ENCODE results near the gene MTA3.
"Not testable (repeated sequence)": the region's sequence is repeated elsewhere in the genome, so short reads cannot be mapped to it uniquely, and the experiment has no call there.

The MTA3 gene

DNA sequence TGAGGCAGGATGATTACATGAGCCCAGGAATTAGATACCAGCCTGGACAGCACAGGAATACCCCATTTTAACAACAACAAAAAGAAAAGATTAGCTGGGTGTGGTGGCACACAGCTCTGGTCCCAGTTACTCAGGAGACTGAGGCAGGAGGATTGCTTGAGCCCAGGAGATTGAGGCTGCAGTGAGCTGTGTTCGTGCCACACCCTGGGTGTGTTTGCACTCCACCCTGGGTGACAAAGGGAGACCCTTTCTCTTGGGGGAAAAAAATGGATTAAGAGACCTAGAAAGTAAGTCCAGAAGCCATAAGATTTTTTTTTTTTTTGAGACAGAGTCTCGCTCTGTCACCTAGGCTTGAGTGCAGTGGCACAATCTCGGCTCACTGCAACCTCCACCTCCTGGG is 16.2 kb downstream of the MTA3 start:
- not testable (repeated sequence) for H3K4me1 ChIP-seq (ENCODE audit: control insufficient read depth, insufficient read depth, low read length); H3K27ac ChIP-seq (ENCODE audit: insufficient read depth, low read depth, low read length, poor library complexity, severe bottlenecking); H3K4me3 ChIP-seq (ENCODE audit: insufficient read depth, low read depth, low read length); H3K27me3 ChIP-seq (ENCODE audit: control insufficient read depth, insufficient read depth, low read length, poor library complexity, severe bottlenecking); H3K9me3 ChIP-seq (ENCODE audit: control insufficient read depth, low read length)
- WGBS, 2 experiments = 95 to 99% methylated on average over 3 of the region's 3 CpGs
- peaks cover 13% of the 10 kb centered on the region for H3K36me3 ChIP-seq (ENCODE audit: control insufficient read depth, insufficient read depth, low read length)

GRCh38 chr2:42585779-42586178 is 17.3 kb downstream of the MTA3 start:
- WGBS, 2 experiments = 92 to 94% methylated on average over 4 of the region's 4 CpGs
- Histone ChIP-seq H3K27me3 (ENCODE audit: control insufficient read depth, insufficient read depth, low read length, poor library complexity, severe bottlenecking) (no peaks in the 10 kb centered on the region), H3K9me3 (ENCODE audit: control insufficient read depth, low read length) (no peaks in the 10 kb centered on the region), H3K4me1 (ENCODE audit: control insufficient read depth, insufficient read depth, low read length) (no peaks in the 10 kb centered on the region), H3K36me3 (ENCODE audit: control insufficient read depth, insufficient read depth, low read length) (peaks cover 11% of the 10 kb centered on the region), H3K4me3 (ENCODE audit: insufficient read depth, low read depth, low read length) (no peak overlapping the region), H3K27ac (ENCODE audit: insufficient read depth, low read depth, low read length, poor library complexity, severe bottlenecking) (no peak overlapping the region)

DNA sequence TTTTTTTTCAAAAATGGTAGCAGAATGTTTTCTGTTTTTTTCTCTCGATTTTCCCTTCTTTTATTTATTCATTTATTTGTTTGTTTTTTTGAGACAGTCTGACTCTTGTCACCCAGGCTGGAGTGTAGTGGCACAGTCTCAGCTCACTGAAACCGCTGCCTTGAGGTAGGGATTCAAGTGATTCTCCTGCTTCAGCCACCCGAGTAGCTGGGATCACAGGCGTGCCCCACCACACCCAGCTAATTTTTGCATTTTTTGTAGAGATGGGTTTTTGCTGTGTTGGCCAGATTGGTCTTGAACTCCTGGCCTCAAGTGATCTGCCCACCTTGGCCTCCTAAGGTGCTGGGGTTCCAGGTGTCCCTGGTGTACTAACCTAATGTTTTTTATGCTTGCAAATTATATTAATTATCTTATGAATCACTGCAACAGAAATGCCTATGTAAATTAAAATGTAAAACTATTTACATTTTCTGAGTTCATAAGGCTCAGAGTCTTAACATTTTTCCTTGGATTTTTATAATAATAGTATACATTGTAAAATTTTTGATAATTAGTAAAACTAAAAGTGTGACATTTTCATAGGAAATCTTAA is 19.2 kb downstream of the MTA3 start:
- peaks cover 6% of the 10 kb centered on the region for H3K36me3 ChIP-seq (ENCODE audit: control insufficient read depth, insufficient read depth, low read length)
- H3K4me3 ChIP-seq (ENCODE audit: insufficient read depth, low read depth, low read length) = no peak overlapping the region
- H3K9me3 ChIP-seq (ENCODE audit: control insufficient read depth, low read length) = no peaks in the 10 kb centered on the region
- WGBS, 2 experiments = 94 to 96% methylated on average over 3 to 4 of the region's 4 CpGs
- H3K27me3 ChIP-seq (ENCODE audit: control insufficient read depth, insufficient read depth, low read length, poor library complexity, severe bottlenecking) = no peaks in the 10 kb centered on the region
- no peaks in the 10 kb centered on the region for H3K4me1 ChIP-seq (ENCODE audit: control insufficient read depth, insufficient read depth, low read length)
- H3K27ac ChIP-seq (ENCODE audit: insufficient read depth, low read depth, low read length, poor library complexity, severe bottlenecking) = no peak overlapping the region

DNA sequence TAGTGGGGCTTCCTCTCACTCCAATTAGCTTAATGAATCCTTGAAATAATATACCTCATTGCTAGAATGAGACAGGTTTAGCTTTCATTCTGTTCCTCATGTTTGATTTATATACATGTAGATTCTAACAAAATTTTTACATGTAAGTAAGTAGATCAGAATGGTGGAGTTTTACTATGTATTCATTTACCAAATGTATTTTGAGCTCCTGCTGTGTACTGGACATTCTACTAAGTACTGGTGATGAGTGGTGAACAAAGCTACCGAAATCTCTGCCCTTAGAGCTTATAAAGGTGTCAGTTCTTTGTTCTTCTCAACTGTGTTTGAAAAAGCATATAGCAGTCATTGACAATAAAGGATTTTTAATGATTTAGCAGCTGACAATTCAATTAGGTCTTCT is 19.7 kb downstream of the MTA3 start:
- 95 to 100% methylated on average over 1 of the region's 1 CpG for WGBS, 2 experiments
- Histone ChIP-seq H3K27ac (ENCODE audit: insufficient read depth, low read depth, low read length, poor library complexity, severe bottlenecking) (no peak overlapping the region), H3K9me3 (ENCODE audit: control insufficient read depth, low read length) (no peaks in the 10 kb centered on the region), H3K27me3 (ENCODE audit: control insufficient read depth, insufficient read depth, low read length, poor library complexity, severe bottlenecking) (no peaks in the 10 kb centered on the region), H3K4me3 (ENCODE audit: insufficient read depth, low read depth, low read length) (no peak overlapping the region), H3K4me1 (ENCODE audit: control insufficient read depth, insufficient read depth, low read length) (no peaks in the 10 kb centered on the region), H3K36me3 (ENCODE audit: control insufficient read depth, insufficient read depth, low read length) (peaks cover 6% of the 10 kb centered on the region)

- no peak overlapping the region for H3K4me3 ChIP-seq (ENCODE audit: insufficient read depth, low read depth, low read length)
- no peaks in the 10 kb centered on the region for H3K27me3 ChIP-seq (ENCODE audit: control insufficient read depth, insufficient read depth, low read length, poor library complexity, severe bottlenecking)
- H3K27ac ChIP-seq (ENCODE audit: insufficient read depth, low read depth, low read length, poor library complexity, severe bottlenecking) = no peak overlapping the region
- H3K4me1 ChIP-seq (ENCODE audit: control insufficient read depth, insufficient read depth, low read length) = no peaks in the 10 kb centered on the region
- 90 to 91% methylated on average over 2 of the region's 2 CpGs for WGBS, 2 experiments
- H3K9me3 ChIP-seq (ENCODE audit: control insufficient read depth, low read length) = no peaks in the 10 kb centered on the region
- peaks cover 6% of the 10 kb centered on the region for H3K36me3 ChIP-seq (ENCODE audit: control insufficient read depth, insufficient read depth, low read length)
These were observed 21.7 kb downstream of the MTA3 start for GRCh38 chr2:42590176-42590575.

DNA sequence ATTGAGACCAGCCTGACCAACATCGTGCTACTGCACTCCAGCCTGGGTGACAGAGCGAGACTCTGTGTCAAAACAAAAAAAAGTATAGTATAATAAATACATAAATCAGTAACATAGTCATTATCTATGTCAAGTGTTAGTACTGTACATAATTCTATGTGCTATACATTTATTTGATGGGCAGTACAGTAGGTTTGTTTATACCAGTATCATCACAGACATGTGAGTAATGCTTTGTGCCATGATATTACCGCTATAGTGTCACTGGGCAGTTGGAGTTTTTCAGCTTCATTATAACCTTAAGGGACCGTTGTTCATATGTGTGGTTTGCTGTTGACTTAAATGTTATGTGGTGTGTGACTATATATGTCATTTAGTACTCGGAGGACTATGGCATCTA is 24.9 kb downstream of the MTA3 start:
- WGBS, 2 experiments = 94 to 97% methylated on average over 3 to 4 of the region's 5 CpGs
- no peak overlapping the region for H3K4me3 ChIP-seq (ENCODE audit: insufficient read depth, low read depth, low read length)
- H3K4me1 ChIP-seq (ENCODE audit: control insufficient read depth, insufficient read depth, low read length) = no peaks in the 10 kb centered on the region
- peaks cover 6% of the 10 kb centered on the region for H3K36me3 ChIP-seq (ENCODE audit: control insufficient read depth, insufficient read depth, low read length)
- H3K9me3 ChIP-seq (ENCODE audit: control insufficient read depth, low read length) = no peaks in the 10 kb centered on the region
- H3K27ac ChIP-seq (ENCODE audit: insufficient read depth, low read depth, low read length, poor library complexity, severe bottlenecking) = no peak overlapping the region
- no peaks in the 10 kb centered on the region for H3K27me3 ChIP-seq (ENCODE audit: control insufficient read depth, insufficient read depth, low read length, poor library complexity, severe bottlenecking)

GRCh38 chr2:42598656-42599055 is 30.2 kb downstream of the MTA3 start:
- Histone ChIP-seq H3K4me1 (ENCODE audit: control insufficient read depth, insufficient read depth, low read length) (no peaks in the 10 kb centered on the region), H3K4me3 (ENCODE audit: insufficient read depth, low read depth, low read length) (no peak overlapping the region), H3K9me3 (ENCODE audit: control insufficient read depth, low read length) (no peaks in the 10 kb centered on the region), H3K27ac (ENCODE audit: insufficient read depth, low read depth, low read length, poor library complexity, severe bottlenecking) (no peak overlapping the region), H3K36me3 (ENCODE audit: control insufficient read depth, insufficient read depth, low read length) (no peaks in the 10 kb centered on the region), H3K27me3 (ENCODE audit: control insufficient read depth, insufficient read depth, low read length, poor library complexity, severe bottlenecking) (no peaks in the 10 kb centered on the region)
- 92% methylated on average over 2 of the region's 2 CpGs; no CpG with 5 or more reads in 1 of the 2 experiments for WGBS, 2 experiments

DNA sequence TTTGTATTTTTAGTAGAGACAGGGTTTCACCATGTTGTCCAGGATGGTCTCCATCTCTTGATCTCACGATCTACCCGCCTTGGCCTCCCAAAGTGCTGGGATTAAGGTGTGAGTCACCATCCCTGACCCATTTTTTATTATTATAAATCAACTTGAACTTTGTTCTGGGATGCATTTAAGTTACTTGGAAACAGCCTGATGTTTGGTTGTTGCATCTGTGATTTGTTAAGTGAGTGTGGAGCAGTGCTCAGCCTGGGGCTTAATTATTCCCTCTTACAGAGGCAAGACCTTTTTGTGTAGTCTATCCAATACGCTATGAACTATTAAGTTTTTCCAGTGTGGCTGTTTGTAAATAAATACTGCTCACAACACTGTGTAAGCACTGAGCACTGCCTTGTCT is 32.6 kb downstream of the MTA3 start:
- 96 to 100% methylated on average over 3 of the region's 3 CpGs for WGBS, 2 experiments
- H3K36me3 ChIP-seq (ENCODE audit: control insufficient read depth, insufficient read depth, low read length) = no peaks in the 10 kb centered on the region
- no peak overlapping the region for H3K27ac ChIP-seq (ENCODE audit: insufficient read depth, low read depth, low read length, poor library complexity, severe bottlenecking)
- no peaks in the 10 kb centered on the region for H3K4me1 ChIP-seq (ENCODE audit: control insufficient read depth, insufficient read depth, low read length)
- H3K4me3 ChIP-seq (ENCODE audit: insufficient read depth, low read depth, low read length) = no peak overlapping the region
- H3K27me3 ChIP-seq (ENCODE audit: control insufficient read depth, insufficient read depth, low read length, poor library complexity, severe bottlenecking) = no peaks in the 10 kb centered on the region
- no peaks in the 10 kb centered on the region for H3K9me3 ChIP-seq (ENCODE audit: control insufficient read depth, low read length)

DNA sequence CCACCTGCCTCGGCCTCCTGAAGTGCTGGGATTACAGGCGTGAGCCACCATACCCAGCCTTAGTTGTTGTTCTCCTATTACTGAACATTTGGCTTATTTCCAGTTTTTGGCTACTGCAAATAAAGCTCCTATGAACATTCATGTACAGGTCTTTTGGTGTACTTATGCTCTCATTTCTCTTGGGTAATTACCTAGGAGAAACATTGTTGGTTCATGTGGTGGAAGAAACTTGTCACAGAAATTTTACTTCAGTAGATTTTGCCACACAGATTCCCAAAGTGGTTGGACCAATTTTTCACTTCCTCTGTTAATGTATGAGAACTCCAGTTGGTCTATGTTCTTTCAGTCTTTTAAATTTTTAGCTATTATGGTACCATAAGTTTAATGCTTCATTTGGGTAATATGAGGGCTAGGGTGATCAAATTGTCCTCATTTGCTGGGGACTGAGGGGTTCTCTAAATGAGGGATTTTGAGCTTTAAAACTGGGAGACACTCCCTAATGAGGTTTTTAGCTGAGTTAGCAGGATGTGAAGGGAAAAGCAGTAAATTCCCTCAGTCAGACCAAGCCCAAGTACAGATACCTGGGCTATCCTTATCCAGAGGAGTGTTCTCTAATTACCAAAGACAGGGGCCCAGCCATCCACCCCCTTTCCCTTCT is 33.9 kb downstream of the MTA3 start:
- Histone ChIP-seq H3K9me3 (ENCODE audit: control insufficient read depth, low read length) (no peaks in the 10 kb centered on the region), H3K4me3 (ENCODE audit: insufficient read depth, low read depth, low read length) (no peak overlapping the region), H3K27ac (ENCODE audit: insufficient read depth, low read depth, low read length, poor library complexity, severe bottlenecking) (no peak overlapping the region), H3K4me1 (ENCODE audit: control insufficient read depth, insufficient read depth, low read length) (no peaks in the 10 kb centered on the region), H3K27me3 (ENCODE audit: control insufficient read depth, insufficient read depth, low read length, poor library complexity, severe bottlenecking) (no peaks in the 10 kb centered on the region), H3K36me3 (ENCODE audit: control insufficient read depth, insufficient read depth, low read length) (no peaks in the 10 kb centered on the region)
- 93 to 94% methylated on average over 2 of the region's 2 CpGs for WGBS, 2 experiments

GRCh38 chr2:42602876-42603219 is 34.4 kb downstream of the MTA3 start:
- Histone ChIP-seq H3K27me3 (ENCODE audit: control insufficient read depth, insufficient read depth, low read length, poor library complexity, severe bottlenecking) (no peaks in the 10 kb centered on the region), H3K4me1 (ENCODE audit: control insufficient read depth, insufficient read depth, low read length) (no peaks in the 10 kb centered on the region), H3K27ac (ENCODE audit: insufficient read depth, low read depth, low read length, poor library complexity, severe bottlenecking) (no peak overlapping the region), H3K36me3 (ENCODE audit: control insufficient read depth, insufficient read depth, low read length) (no peaks in the 10 kb centered on the region), H3K4me3 (ENCODE audit: insufficient read depth, low read depth, low read length) (no peak overlapping the region), H3K9me3 (ENCODE audit: control insufficient read depth, low read length) (no peaks in the 10 kb centered on the region)
- WGBS, 2 experiments = 95 to 97% methylated on average over 2 to 3 of the region's 3 CpGs
